Mesenchymal stem cell (in vitro differentiated cells and primary cell): Measurements from ENCODE around the gene C16orf54.
"Not testable (repeated sequence)": the region's sequence is repeated elsewhere in the genome, so short reads cannot be mapped to it uniquely, and the experiment has no call there.

ENCODE experiments used
- DNase-seq: peaks from one replicate; pipeline ENCODE4 v3.0.0-alpha.2; 2013
- H2AFZ ChIP-seq: one replicate; pipeline ENCODE4 v1.6.1; 2013; ENCODE audit warnings: low read depth, mild to moderate bottlenecking, control low read depth, inconsistent platforms, low read length, moderate library complexity
- H2AK5ac ChIP-seq: 2 replicates; pipeline ENCODE4 v1.6.1; 2013; ENCODE audit warnings: low read length, moderate library complexity, mild to moderate bottlenecking, inconsistent platforms; ENCODE audit not compliant: severe bottlenecking
- H2BK120ac ChIP-seq: one replicate; pipeline ENCODE4 v1.6.1; 2013; ENCODE audit warnings: low read depth, mild to moderate bottlenecking, inconsistent platforms, low read length, moderate library complexity
- H2BK12ac ChIP-seq, 2 experiments: one replicate each; pipeline ENCODE4 v1.6.1; 2013; ENCODE audit warnings: inconsistent platforms in 2 of 2, low read length in 2 of 2, mild to moderate bottlenecking in 2 of 2, moderate library complexity in 2 of 2, control low read depth in 1 of 2
- H2BK15ac ChIP-seq: one replicate; pipeline ENCODE4 v1.6.1; 2013; ENCODE audit warnings: mild to moderate bottlenecking, low read depth, inconsistent platforms; ENCODE audit not compliant: poor library complexity, severe bottlenecking
- H2BK5ac ChIP-seq: 2 replicates; pipeline ENCODE4 v1.6.1; 2013; ENCODE audit warnings: low read depth, mild to moderate bottlenecking, low read length, control low read depth, inconsistent platforms; ENCODE audit not compliant: poor library complexity, severe bottlenecking
- H3K14ac ChIP-seq, 2 experiments: one replicate each; pipeline ENCODE4 v1.6.1; 2013; ENCODE audit warnings: inconsistent platforms in 2 of 2, low read length in 2 of 2, control low read depth in 1 of 2, mild to moderate bottlenecking in 1 of 2, moderate library complexity in 1 of 2
- H3K18ac ChIP-seq, 2 experiments: one replicate each; pipeline ENCODE4 v1.6.1; 2013; ENCODE audit warnings: inconsistent platforms in 2 of 2, low read length in 2 of 2, control low read depth in 1 of 2, low read depth in 1 of 2, mild to moderate bottlenecking in 1 of 2
- H3K23ac ChIP-seq, 2 experiments: one replicate each; pipeline ENCODE4 v1.6.1; 2013; ENCODE audit warnings: inconsistent platforms in 2 of 2, low read length in 2 of 2, mild to moderate bottlenecking in 2 of 2, moderate library complexity in 2 of 2, control low read depth in 1 of 2
- H3K27ac ChIP-seq: 2 replicates; pipeline ENCODE4 v1.5.1; 2013; ENCODE audit warnings: mild to moderate bottlenecking, moderate library complexity, low read length, control low read depth, inconsistent platforms; ENCODE audit not compliant: poor library complexity, severe bottlenecking
- H3K27me3 ChIP-seq, 2 experiments: 2 replicates each; pipeline versions ENCODE4 v1.6.1 to v1.7.0; 2013; ENCODE audit warnings: low read length in 2 of 2, mild to moderate bottlenecking in 2 of 2, moderate library complexity in 2 of 2, control low read depth in 1 of 2, inconsistent platforms in 1 of 2; ENCODE audit not compliant: control insufficient read depth in 1 of 2, insufficient read depth in 1 of 2
- H3K36me3 ChIP-seq, 2 experiments: 2 replicates each; pipeline versions ENCODE4 v1.6.1 to v1.7.0; 2013; ENCODE audit warnings: low read length in 2 of 2, control low read depth in 1 of 2, inconsistent platforms in 1 of 2, low read depth in 1 of 2, mild to moderate bottlenecking in 1 of 2; ENCODE audit not compliant: insufficient read depth in 2 of 2, control insufficient read depth in 1 of 2
- H3K4ac ChIP-seq, 2 experiments: one replicate each; pipeline ENCODE4 v1.6.1; 2013; ENCODE audit warnings: inconsistent platforms in 2 of 2, low read length in 2 of 2, mild to moderate bottlenecking in 2 of 2, moderate library complexity in 2 of 2, control low read depth in 1 of 2, low read depth in 1 of 2
- H3K4me1 ChIP-seq: 2 replicates; pipeline ENCODE4 v1.6.1; 2013; ENCODE audit warnings: low read depth, low read length, control low read depth; ENCODE audit not compliant: control insufficient read depth, insufficient read depth
- H3K4me2 ChIP-seq: 2 replicates; pipeline ENCODE4 v1.6.1; 2013; ENCODE audit warnings: low read length, mild to moderate bottlenecking, inconsistent platforms; ENCODE audit not compliant: poor library complexity, severe bottlenecking
- H3K4me3 ChIP-seq, 2 experiments: 2 replicates each; pipeline versions ENCODE4 v1.5.1 to v1.7.0; 2013; ENCODE audit warnings: low read length in 2 of 2, mild to moderate bottlenecking in 2 of 2, control low read depth in 1 of 2, low read depth in 1 of 2; ENCODE audit not compliant: insufficient read depth in 1 of 2
- H3K79me1 ChIP-seq: replicated peaks from 2 replicates; pipeline ENCODE4 v1.6.1; 2013; ENCODE audit warnings: mild to moderate bottlenecking, control low read depth, low read length, inconsistent platforms; ENCODE audit not compliant: poor library complexity, severe bottlenecking
- H3K9ac ChIP-seq: 2 replicates; pipeline ENCODE4 v1.7.0; 2013; ENCODE audit warnings: mild to moderate bottlenecking, low read length, moderate library complexity
- H3K9me3 ChIP-seq: 2 replicates; pipeline ENCODE4 v1.7.0; 2013; ENCODE audit warnings: mild to moderate bottlenecking, low read length; ENCODE audit not compliant: control insufficient read depth
- H4K8ac ChIP-seq: one replicate; pipeline ENCODE4 v1.6.1; 2013; ENCODE audit warnings: inconsistent platforms, mild to moderate bottlenecking, low read length, moderate library complexity
- H4K91ac ChIP-seq: one replicate; pipeline ENCODE4 v1.6.1; 2013; ENCODE audit warnings: mild to moderate bottlenecking, low read length, inconsistent platforms
- WGBS: methylation state at CpG from one replicate; pipeline ENCODE4 v1.1.7; 2013; ENCODE audit warnings: mixed read lengths; 5-methylcytosine and 5-hydroxymethylcytosine counted together

C16orf54 gene

GRCh38 chr16:29790949-29791844, 45.4 kb upstream of the C16orf54 start:
- peak; percentile 25 for DNase-seq
- no peak overlapping the region for H2BK12ac ChIP-seq
- peak overlapping the region; percentile 91 to 98 for H3K4me3 ChIP-seq
- H3K9ac ChIP-seq = peak overlapping the region; percentile 90
- H3K79me1 ChIP-seq = peaks cover 17% of the 10 kb centered on the region
- H2BK5ac ChIP-seq = no peak overlapping the region
- no peaks in the 10 kb centered on the region for H3K9me3 ChIP-seq
- no peak overlapping the region for H3K27ac ChIP-seq
- H3K4ac ChIP-seq = no peak overlapping the region
- H3K4me1 ChIP-seq = peaks cover 7% of the 10 kb centered on the region
- H4K91ac ChIP-seq = peak overlapping the region; percentile 36
- no peak overlapping the region for H2BK15ac ChIP-seq
- H3K4me2 ChIP-seq = peak overlapping the region; percentile 85
- H3K36me3 ChIP-seq = no peaks in the 10 kb centered on the region
- H3K14ac ChIP-seq = peak overlapping the region in 1 of 2 experiments; percentile 53
- WGBS = 3% methylated on average over 27 of the region's 31 CpGs
- H3K23ac ChIP-seq = no peak overlapping the region
- H4K8ac ChIP-seq = no peak overlapping the region
- no peaks in the 10 kb centered on the region for H3K27me3 ChIP-seq
- no peak overlapping the region for H2BK120ac ChIP-seq
- H3K18ac ChIP-seq = peak overlapping the region; percentile 37 to 71
- no peak overlapping the region for H2AK5ac ChIP-seq
- peak overlapping the region; percentile 75 for H2AFZ ChIP-seq

- H3K23ac ChIP-seq = no peak within 1 kb of the TSS
- H3K4ac ChIP-seq = peak within 1 kb of the TSS; percentile 40 to 50
- peaks cover 10% of the 10 kb centered on the region for H3K4me1 ChIP-seq
- 3% methylated on average over 66 of the region's 67 CpGs for WGBS
- H3K18ac ChIP-seq = peak within 1 kb of the TSS; percentile 37 to 79
- H3K36me3 ChIP-seq = no peaks in the 10 kb centered on the region
- peak within 1 kb of the TSS; percentile 87 for H2AFZ ChIP-seq
- peak within 1 kb of the TSS; percentile 76 for H4K8ac ChIP-seq
- H3K27ac ChIP-seq = peak within 1 kb of the TSS; percentile 77
- no peak within 1 kb of the TSS for H2BK5ac ChIP-seq
- H2AK5ac ChIP-seq = no peak within 1 kb of the TSS
- H3K9me3 ChIP-seq = no peaks in the 10 kb centered on the region
- peak within 1 kb of the TSS in 1 of 2 experiments; percentile 63 for H3K14ac ChIP-seq
- H2BK12ac ChIP-seq = peak within 1 kb of the TSS in 1 of 2 experiments; percentile 10
- peak within 1 kb of the TSS; percentile 87 for H4K91ac ChIP-seq
- H2BK15ac ChIP-seq = peak within 1 kb of the TSS; percentile 4
- peak within 1 kb of the TSS; percentile 85 for H3K4me2 ChIP-seq
- H3K4me3 ChIP-seq = peak within 1 kb of the TSS; percentile 91 to 98
- H2BK120ac ChIP-seq = no peak within 1 kb of the TSS
- H3K27me3 ChIP-seq = no peaks in the 10 kb centered on the region
- H3K9ac ChIP-seq = peak within 1 kb of the TSS; percentile 90
- peak; percentile 98 for DNase-seq
- peaks cover 16% of the 10 kb centered on the region for H3K79me1 ChIP-seq
Observed at GRCh38 chr16:29790183-29790948, 44.6 kb upstream of the C16orf54 start, which contains the start of gene KIF22. Gene KIF22 (plus strand): TSS chr16:29790751. CDS start chr16:29790760, 9 bp downstream.

GRCh38 chr16:29789775-29790182, 44.0 kb upstream of the C16orf54 start:
- Histone ChIP-seq H4K8ac (peak overlapping the region; percentile 76), H3K23ac (no peak overlapping the region), H3K9ac (peak overlapping the region; percentile 90), H2BK15ac (peak overlapping the region; percentile 4), H3K9me3 (no peaks in the 10 kb centered on the region), H3K4me1 (peaks cover 15% of the 10 kb centered on the region), H2BK5ac (no peak overlapping the region), H3K79me1 (peaks cover 11% of the 10 kb centered on the region), H3K27me3 (no peaks in the 10 kb centered on the region), H2BK12ac (peak overlapping the region in 1 of 2 experiments; percentile 10), H2AK5ac (no peak overlapping the region), H3K4me3 (peak overlapping the region; percentile 50 to 91), H3K14ac (peak overlapping the region in 1 of 2 experiments; percentile 63), H3K27ac (peak overlapping the region; percentile 77), H3K4me2 (peak overlapping the region; percentile 72), H3K18ac (peak overlapping the region; percentile 7 to 79), H2BK120ac (no peak overlapping the region), H4K91ac (peak overlapping the region; percentile 87), H3K4ac (peak overlapping the region; percentile 12 to 50), H3K36me3 (no peaks in the 10 kb centered on the region), H2AFZ (peak overlapping the region; percentile 87)
- 85% methylated on average over 20 of the region's 20 CpGs for WGBS
- no peak for DNase-seq

GRCh38 chr16:29787155-29787554, 41.4 kb upstream of the C16orf54 start:
- not testable (repeated sequence) for H2BK12ac ChIP-seq, H2AFZ ChIP-seq, H3K4me2 ChIP-seq, H2AK5ac ChIP-seq, H2BK5ac ChIP-seq, H3K4me3 ChIP-seq, H3K27me3 ChIP-seq, H3K36me3 ChIP-seq, H3K9me3 ChIP-seq, H3K18ac ChIP-seq, H3K14ac ChIP-seq, H3K23ac ChIP-seq, H4K91ac ChIP-seq, H3K4ac ChIP-seq, H3K79me1 ChIP-seq, H3K9ac ChIP-seq, H2BK15ac ChIP-seq, H4K8ac ChIP-seq, H2BK120ac ChIP-seq, DNase-seq, H3K27ac ChIP-seq
- 95% methylated on average over 4 of the region's 4 CpGs for WGBS
- peaks cover 15% of the 10 kb centered on the region for H3K4me1 ChIP-seq
